Measurements from ENCODE around the gene GALNT15.

GRCh38 chr3:16277471-16277870 is 103.0 kb downstream of the GALNT15 start:
- TF ChIP-seq, protein P1, sequence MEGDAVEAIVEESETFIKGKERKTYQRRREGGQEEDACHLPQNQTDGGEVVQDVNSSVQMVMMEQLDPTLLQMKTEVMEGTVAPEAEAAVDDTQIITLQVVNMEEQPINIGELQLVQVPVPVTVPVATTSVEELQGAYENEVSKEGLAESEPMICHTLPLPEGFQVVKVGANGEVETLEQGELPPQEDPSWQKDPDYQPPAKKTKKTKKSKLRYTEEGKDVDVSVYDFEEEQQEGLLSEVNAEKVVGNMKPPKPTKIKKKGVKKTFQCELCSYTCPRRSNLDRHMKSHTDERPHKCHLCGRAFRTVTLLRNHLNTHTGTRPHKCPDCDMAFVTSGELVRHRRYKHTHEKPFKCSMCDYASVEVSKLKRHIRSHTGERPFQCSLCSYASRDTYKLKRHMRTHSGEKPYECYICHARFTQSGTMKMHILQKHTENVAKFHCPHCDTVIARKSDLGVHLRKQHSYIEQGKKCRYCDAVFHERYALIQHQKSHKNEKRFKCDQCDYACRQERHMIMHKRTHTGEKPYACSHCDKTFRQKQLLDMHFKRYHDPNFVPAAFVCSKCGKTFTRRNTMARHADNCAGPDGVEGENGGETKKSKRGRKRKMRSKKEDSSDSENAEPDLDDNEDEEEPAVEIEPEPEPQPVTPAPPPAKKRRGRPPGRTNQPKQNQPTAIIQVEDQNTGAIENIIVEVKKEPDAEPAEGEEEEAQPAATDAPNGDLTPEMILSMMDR (IDR thresholded peaks at IDR 0.05; ENCODE audit: low read length) = no peak
- TF ChIP-seq EZH2 (IDR thresholded peaks at IDR 0.05; ENCODE audit: borderline replicate concordance, low read length) = no peak
